ENCODE data around the gene CNIH2.
A peak's percentile ranks its signal among the peaks of the same experiment; 100 is the strongest.

Gene CNIH2

GRCh38 chr11:66288671-66289547 lies 10.9 kb downstream of the CNIH2 start, which contains the start of gene YIF1A:
TSS of gene YIF1A (minus strand) at chr11:66289143. CDS start at chr11:66288985, 158 bp downstream.
- H3K4me3 ChIP-seq: peak within 1 kb of the TSS; percentile 81
- H3K4me1 ChIP-seq: peaks cover 31% of the 10 kb centered on the region
- H3K27me3 ChIP-seq: peaks cover 43% of the 10 kb centered on the region
- peak within 1 kb of the TSS; percentile 86 for H3K9ac ChIP-seq
- H3K4me2 ChIP-seq: peak within 1 kb of the TSS; percentile 96
- peaks cover 19% of the 10 kb centered on the region; the same call in 1 of the 2 replicates for H3K36me3 ChIP-seq
- H3K27ac ChIP-seq: peak within 1 kb of the TSS; percentile 84
- H3K9me3 ChIP-seq: no peaks in the 10 kb centered on the region
- H4K20me1 ChIP-seq: peaks cover 9% of the 10 kb centered on the region
- no peak for TF ChIP-seq Cebpa-rat (IDR thresholded peaks at IDR 0.05)

DNA sequence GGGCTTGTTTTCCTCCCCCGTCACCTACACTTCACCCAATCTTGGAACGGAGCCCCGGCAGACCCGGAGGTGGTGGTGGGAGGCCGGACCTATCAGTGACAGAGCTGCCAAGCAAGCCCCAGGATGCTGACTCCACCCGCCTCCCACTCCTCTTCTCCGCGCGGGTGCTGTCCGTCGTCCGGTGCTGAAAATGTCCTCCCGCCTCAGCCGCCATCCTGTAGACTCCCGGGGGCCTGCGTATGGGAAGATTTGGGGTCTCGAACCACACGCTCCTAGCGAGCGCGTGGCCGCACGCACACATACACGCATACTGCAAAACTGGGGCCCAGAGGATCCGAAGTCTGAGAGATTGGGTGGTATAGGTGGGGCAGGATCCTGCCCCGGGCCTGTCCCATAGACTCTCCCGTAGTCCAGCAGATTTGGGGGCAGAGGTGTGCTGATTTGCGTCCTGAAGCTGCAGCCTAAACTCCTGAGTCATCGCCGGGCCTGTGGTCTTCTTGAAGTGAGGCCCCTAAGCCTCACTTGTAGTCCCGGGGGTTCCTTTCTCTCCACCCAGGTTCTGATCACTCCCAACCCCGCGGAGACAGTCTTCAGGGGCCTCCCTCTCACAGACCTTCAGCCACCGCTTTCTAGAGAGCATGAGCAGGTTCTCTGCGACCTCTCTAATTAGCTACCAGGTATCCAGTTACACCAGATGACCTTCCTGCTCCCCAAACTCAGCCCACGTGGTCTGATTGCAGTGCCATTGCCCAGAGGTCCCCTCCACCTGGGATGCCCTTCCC lies 11.8 kb downstream of the CNIH2 start:
- Histone ChIP-seq H3K4me1 (peaks cover 31% of the 10 kb centered on the region), H3K36me3 (peaks cover 12% of the 10 kb centered on the region; the same call in 1 of the 2 replicates), H3K9ac (peak overlapping the region; percentile 70; the same call in 1 of the 2 replicates), H3K27ac (no peak overlapping the region), H3K4me2 (peak overlapping the region; percentile 95), H3K4me3 (peak overlapping the region; percentile 81), H3K9me3 (no peaks in the 10 kb centered on the region), H3K27me3 (peaks cover 52% of the 10 kb centered on the region), H4K20me1 (peaks cover 9% of the 10 kb centered on the region)
- TF ChIP-seq Cebpa-rat (IDR thresholded peaks at IDR 0.05): no peak

GRCh38 chr11:66290330-66290621 lies 12.3 kb downstream of the CNIH2 start:
- peaks cover 9% of the 10 kb centered on the region for H4K20me1 ChIP-seq
- peaks cover 31% of the 10 kb centered on the region for H3K4me1 ChIP-seq
- TF ChIP-seq Cebpa-rat (IDR thresholded peaks at IDR 0.05): no peak
- peak overlapping the region; percentile 95 for H3K4me2 ChIP-seq
- peaks cover 6% of the 10 kb centered on the region; the same call in 1 of the 2 replicates for H3K36me3 ChIP-seq
- no peak overlapping the region for H3K9ac ChIP-seq
- no peak overlapping the region for H3K27ac ChIP-seq
- H3K27me3 ChIP-seq: peaks cover 56% of the 10 kb centered on the region
- H3K4me3 ChIP-seq: peak overlapping the region; percentile 81
- H3K9me3 ChIP-seq: no peaks in the 10 kb centered on the region

- Histone ChIP-seq H4K20me1 (peaks cover 9% of the 10 kb centered on the region), H3K4me1 (peaks cover 31% of the 10 kb centered on the region), H3K27me3 (peaks cover 56% of the 10 kb centered on the region), H3K4me3 (0 out of 2 replicates have a peak overlapping the region, but pooled peaks have one; percentile 38), H3K36me3 (no peaks in the 10 kb centered on the region; the same call in 1 of the 2 replicates), H3K27ac (no peak overlapping the region), H3K4me2 (no peak overlapping the region), H3K9ac (no peak overlapping the region), H3K9me3 (no peaks in the 10 kb centered on the region)
- no peak for TF ChIP-seq Cebpa-rat (IDR thresholded peaks at IDR 0.05)
Measured at GRCh38 chr11:66291303-66291705, 13.3 kb downstream of the CNIH2 start.

DNA sequence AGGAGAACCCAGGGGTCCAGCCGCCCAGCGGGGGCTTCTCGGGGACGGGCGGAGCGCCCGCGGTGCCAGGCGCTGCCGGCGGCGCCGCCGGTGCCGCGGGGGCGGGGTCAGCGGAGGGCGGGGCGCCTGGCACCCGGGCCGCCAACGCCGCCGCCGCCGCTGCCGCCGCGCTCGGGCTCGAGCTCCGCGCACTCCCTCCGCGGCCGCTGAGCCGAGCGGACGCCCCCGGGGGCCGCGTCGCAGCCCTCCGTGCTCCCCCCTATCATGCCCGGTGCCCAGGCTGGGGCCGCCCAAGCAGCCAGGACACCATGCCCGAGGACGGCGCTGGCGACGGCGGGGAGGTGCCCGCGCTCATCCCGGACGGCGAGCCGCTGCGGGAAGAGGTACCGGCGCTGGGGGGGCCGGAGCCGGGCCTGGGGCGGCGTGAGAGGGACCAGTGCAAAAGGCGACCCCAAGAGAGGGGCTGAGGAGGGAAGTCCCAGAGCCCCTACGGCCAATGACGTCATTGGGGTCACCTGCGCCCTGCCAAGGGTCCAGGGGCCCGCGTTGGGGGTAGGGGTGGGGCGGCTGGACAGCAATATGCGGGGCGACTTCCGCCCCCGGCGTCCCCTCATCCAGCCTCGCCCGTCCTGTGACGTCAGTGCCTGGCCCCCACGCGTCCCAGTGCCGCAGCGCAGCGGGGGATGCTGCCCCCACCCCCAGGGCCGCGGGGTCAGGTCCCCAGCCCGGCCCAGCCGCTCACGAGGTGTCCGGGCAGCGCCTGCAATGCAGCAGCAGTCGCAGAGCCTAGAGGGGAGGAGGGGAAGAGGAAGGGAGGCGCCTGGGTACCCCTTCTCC lies 13.9 kb downstream of the CNIH2 start, which contains the start of gene TMEM151A:
Gene TMEM151A, plus strand, starts transcription at position 189 of the 837 bp plus-strand sequence. Its CDS starts 120 bp downstream, at position 309.
- H3K27ac ChIP-seq: no peak within 1 kb of the TSS
- peaks cover 31% of the 10 kb centered on the region for H3K4me1 ChIP-seq
- no peaks in the 10 kb centered on the region; the same call in 1 of the 2 replicates for H3K36me3 ChIP-seq
- no peak within 1 kb of the TSS for H3K9ac ChIP-seq
- TF ChIP-seq Cebpa-rat (IDR thresholded peaks at IDR 0.05): no peak
- H3K4me2 ChIP-seq: peak within 1 kb of the TSS; percentile 47
- peaks cover 9% of the 10 kb centered on the region for H4K20me1 ChIP-seq
- peak within 1 kb of the TSS; percentile 38; the same call in 1 of the 2 replicates for H3K4me3 ChIP-seq
- no peaks in the 10 kb centered on the region for H3K9me3 ChIP-seq
- H3K27me3 ChIP-seq: peaks cover 56% of the 10 kb centered on the region

GRCh38 chr11:66292543-66293332 lies 14.8 kb downstream of the CNIH2 start:
- H3K9me3 ChIP-seq: no peaks in the 10 kb centered on the region
- no peaks in the 10 kb centered on the region for H3K36me3 ChIP-seq
- H3K9ac ChIP-seq: no peak overlapping the region
- H4K20me1 ChIP-seq: peaks cover 6% of the 10 kb centered on the region
- H3K4me3 ChIP-seq: no peak overlapping the region
- H3K27ac ChIP-seq: no peak overlapping the region
- TF ChIP-seq Cebpa-rat (IDR thresholded peaks at IDR 0.05): no peak
- peaks cover 56% of the 10 kb centered on the region for H3K27me3 ChIP-seq
- no peak overlapping the region for H3K4me2 ChIP-seq
- H3K4me1 ChIP-seq: peaks cover 25% of the 10 kb centered on the region

GRCh38 chr11:66293352-66293751 lies 15.4 kb downstream of the CNIH2 start:
- no peaks in the 10 kb centered on the region for H3K9me3 ChIP-seq
- no peak overlapping the region for H3K4me2 ChIP-seq
- no peak for TF ChIP-seq Cebpa-rat (IDR thresholded peaks at IDR 0.05)
- peaks cover under 1% of the 10 kb centered on the region for H4K20me1 ChIP-seq
- H3K27me3 ChIP-seq: peaks cover 56% of the 10 kb centered on the region
- no peak overlapping the region for H3K4me3 ChIP-seq
- no peaks in the 10 kb centered on the region for H3K36me3 ChIP-seq
- H3K9ac ChIP-seq: no peak overlapping the region
- H3K4me1 ChIP-seq: peaks cover 19% of the 10 kb centered on the region
- H3K27ac ChIP-seq: no peak overlapping the region

- no peak overlapping the region for H3K27ac ChIP-seq
- no peak for TF ChIP-seq Cebpa-rat (IDR thresholded peaks at IDR 0.05)
- peaks cover 56% of the 10 kb centered on the region for H3K27me3 ChIP-seq
- H3K36me3 ChIP-seq: no peaks in the 10 kb centered on the region
- no peak overlapping the region for H3K4me2 ChIP-seq
- H3K9me3 ChIP-seq: no peaks in the 10 kb centered on the region
- peaks cover 17% of the 10 kb centered on the region for H3K4me1 ChIP-seq
- no peak overlapping the region for H3K4me3 ChIP-seq
- H4K20me1 ChIP-seq: no peaks in the 10 kb centered on the region; the same call in 1 of the 2 replicates
- H3K9ac ChIP-seq: no peak overlapping the region
Measured at GRCh38 chr11:66293777-66294625, 16.0 kb downstream of the CNIH2 start.
